ENCODE measurements around the gene SULT1C3. TPM values are rescaled to one million over a fixed set of nuclear protein-coding genes. Genes with fewer than 3 reads are reported as not detected.

The SULT1C3 gene
- total and polyA plus RNA-seq, 2 donors = not detected

- WGBS = 69% methylated on average over 2 of the region's 2 CpGs
- Histone ChIP-seq H3K4me1 (ENCODE audit: insufficient read depth) (no peaks in the 10 kb centered on the region), H3K27ac (ENCODE audit: low read depth) (no peak overlapping the region), H3K4me3 (ENCODE audit: low read depth, low read length) (no peak overlapping the region), H3K36me3 (ENCODE audit: insufficient read depth) (no peaks in the 10 kb centered on the region)
- no peak for DNase-seq (ENCODE audit: extremely low spot score)
These were observed 13.2 kb upstream of the SULT1C3 start for GRCh38 chr2:108226564-108226963.

GRCh38 chr2:108228006-108228405 lies 11.8 kb upstream of the SULT1C3 start:
- no peak overlapping the region for H3K27ac ChIP-seq (ENCODE audit: low read depth)
- 70% methylated on average over 4 of the region's 4 CpGs for WGBS
- no peak for DNase-seq (ENCODE audit: extremely low spot score)
- no peaks in the 10 kb centered on the region for H3K4me1 ChIP-seq (ENCODE audit: insufficient read depth)
- no peak overlapping the region for H3K4me3 ChIP-seq (ENCODE audit: low read depth, low read length)
- H3K36me3 ChIP-seq (ENCODE audit: insufficient read depth) = no peaks in the 10 kb centered on the region

DNA sequence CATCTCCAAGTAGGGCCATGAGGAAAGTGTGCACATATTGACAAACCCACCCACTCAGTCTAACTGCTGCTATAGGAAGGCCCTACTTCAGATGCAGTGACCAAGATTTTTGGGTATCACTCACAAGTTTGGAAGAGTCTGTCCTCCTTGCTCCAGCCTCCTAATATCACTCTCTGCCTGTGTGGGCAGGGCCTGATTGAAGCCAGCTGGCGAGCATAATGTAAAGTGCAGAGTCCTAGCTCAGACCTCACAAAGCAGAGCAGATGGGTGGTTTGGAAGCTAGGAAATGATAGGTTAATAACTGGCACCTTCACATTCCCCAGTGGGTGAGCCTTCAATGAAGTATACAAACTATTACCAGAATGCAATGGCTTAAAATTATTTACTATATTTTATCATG lies 11.2 kb upstream of the SULT1C3 start:
- Histone ChIP-seq H3K4me3 (ENCODE audit: low read depth, low read length) (no peak overlapping the region), H3K36me3 (ENCODE audit: insufficient read depth) (no peaks in the 10 kb centered on the region), H3K4me1 (ENCODE audit: insufficient read depth) (no peaks in the 10 kb centered on the region), H3K27ac (ENCODE audit: low read depth) (no peak overlapping the region)
- 75% methylated on average over 1 of the region's 1 CpG for whole genome bisulfite sequencing
- no peak for DNase-seq (ENCODE audit: extremely low spot score)

- DNase-seq (ENCODE audit: extremely low spot score) = no peak
- Histone ChIP-seq H3K4me1 (ENCODE audit: insufficient read depth) (no peaks in the 10 kb centered on the region), H3K4me3 (ENCODE audit: low read depth, low read length) (no peak overlapping the region), H3K36me3 (ENCODE audit: insufficient read depth) (no peaks in the 10 kb centered on the region), H3K27ac (ENCODE audit: low read depth) (no peak overlapping the region)
- 91% methylated on average over 2 of the region's 2 CpGs for WGBS
These were observed 9.9 kb upstream of the SULT1C3 start for GRCh38 chr2:108229875-108230274.

- WGBS = 89% methylated on average over 4 of the region's 4 CpGs
- Histone ChIP-seq H3K4me1 (ENCODE audit: insufficient read depth) (no peaks in the 10 kb centered on the region), H3K4me3 (ENCODE audit: low read depth, low read length) (no peak overlapping the region), H3K27ac (ENCODE audit: low read depth) (no peak overlapping the region), H3K36me3 (ENCODE audit: insufficient read depth) (no peaks in the 10 kb centered on the region)
- DNase-seq (ENCODE audit: extremely low spot score) = no peak
These were observed 4.2 kb upstream of the SULT1C3 start for GRCh38 chr2:108235577-108235976.

GRCh38 chr2:108236676-108237335 lies 3.0 kb upstream of the SULT1C3 start:
- H3K27ac ChIP-seq (ENCODE audit: low read depth) = no peak overlapping the region
- H3K36me3 ChIP-seq (ENCODE audit: insufficient read depth) = no peaks in the 10 kb centered on the region
- H3K4me1 ChIP-seq (ENCODE audit: insufficient read depth) = no peaks in the 10 kb centered on the region
- H3K4me3 ChIP-seq (ENCODE audit: low read depth, low read length) = no peak overlapping the region
- 84% methylated on average over 6 of the region's 6 CpGs for WGBS
- no peak for DNase-seq (ENCODE audit: extremely low spot score)

DNA sequence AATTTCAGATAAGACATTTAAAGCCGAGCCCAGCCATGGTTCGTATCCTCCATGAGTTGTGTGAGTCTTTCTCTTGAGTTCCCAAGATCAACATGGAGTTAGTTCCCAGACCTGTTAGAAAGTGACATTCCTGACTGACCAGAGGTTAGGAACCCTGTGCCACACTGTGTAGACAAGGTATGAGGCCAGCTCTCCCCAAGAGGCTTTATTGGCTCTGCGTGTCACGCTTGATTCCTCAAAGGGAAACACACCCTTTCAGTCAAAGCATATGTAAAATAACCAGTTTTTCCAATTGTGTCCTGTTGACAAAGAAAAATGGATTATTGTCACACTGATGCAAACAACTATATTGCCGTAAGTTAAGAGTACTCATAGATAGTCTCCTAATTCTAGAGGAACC lies 1.2 kb downstream of the SULT1C3 start:
- no peak overlapping the region for H3K27ac ChIP-seq (ENCODE audit: low read depth)
- DNase-seq (ENCODE audit: extremely low spot score) = no peak
- peaks cover 1% of the 10 kb centered on the region for H3K4me1 ChIP-seq (ENCODE audit: insufficient read depth)
- H3K4me3 ChIP-seq (ENCODE audit: low read depth, low read length) = no peak overlapping the region
- no peaks in the 10 kb centered on the region for H3K36me3 ChIP-seq (ENCODE audit: insufficient read depth)
- 95% methylated on average over 5 of the region's 5 CpGs for WGBS

GRCh38 chr2:108243566-108243965 lies 3.8 kb downstream of the SULT1C3 start:
- Histone ChIP-seq H3K36me3 (ENCODE audit: insufficient read depth) (no peaks in the 10 kb centered on the region), H3K4me3 (ENCODE audit: low read depth, low read length) (no peak overlapping the region), H3K27ac (ENCODE audit: low read depth) (no peak overlapping the region), H3K4me1 (ENCODE audit: insufficient read depth) (peaks cover 1% of the 10 kb centered on the region)
- DNase-seq (ENCODE audit: extremely low spot score) = no peak
- WGBS = 75% methylated on average over 1 of the region's 1 CpG

GRCh38 chr2:108244667-108245414 lies 5.1 kb downstream of the SULT1C3 start:
- Histone ChIP-seq H3K27ac (ENCODE audit: low read depth) (no peak overlapping the region), H3K4me1 (ENCODE audit: insufficient read depth) (peaks cover 1% of the 10 kb centered on the region), H3K4me3 (ENCODE audit: low read depth, low read length) (no peak overlapping the region), H3K36me3 (ENCODE audit: insufficient read depth) (no peaks in the 10 kb centered on the region)
- 86% methylated on average over 2 of the region's 2 CpGs for WGBS
- DNase-seq (ENCODE audit: extremely low spot score) = no peak

DNA sequence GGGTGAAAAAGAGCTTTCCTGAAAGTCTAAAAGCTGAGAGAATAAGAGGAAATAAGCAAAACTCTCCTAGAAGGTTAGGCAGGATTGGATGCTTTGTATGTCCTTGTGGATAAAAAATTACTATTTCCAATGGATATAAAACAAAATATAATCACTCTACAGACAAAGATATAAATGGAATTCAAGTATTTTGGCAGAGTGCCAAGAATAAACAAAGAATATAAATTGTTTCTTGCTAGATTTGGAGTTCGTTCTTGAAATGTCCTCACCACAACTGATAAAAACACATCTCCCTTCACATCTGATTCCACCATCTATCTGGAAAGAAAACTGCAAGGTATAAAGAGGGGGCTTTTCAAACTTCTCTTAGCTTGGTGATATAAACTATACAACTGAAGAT lies 13.3 kb downstream of the SULT1C3 start:
- WGBS = 6% methylated on average over 1 of the region's 1 CpG
- no peak for DNase-seq (ENCODE audit: extremely low spot score)
- H3K4me1 ChIP-seq (ENCODE audit: insufficient read depth) = no peaks in the 10 kb centered on the region
- no peak overlapping the region for H3K4me3 ChIP-seq (ENCODE audit: low read depth, low read length)
- H3K36me3 ChIP-seq (ENCODE audit: insufficient read depth) = no peaks in the 10 kb centered on the region
- no peak overlapping the region for H3K27ac ChIP-seq (ENCODE audit: low read depth)

- no peaks in the 10 kb centered on the region for H3K36me3 ChIP-seq (ENCODE audit: insufficient read depth)
- H3K27ac ChIP-seq (ENCODE audit: low read depth) = no peak overlapping the region
- no peak overlapping the region for H3K4me3 ChIP-seq (ENCODE audit: low read depth, low read length)
- H3K4me1 ChIP-seq (ENCODE audit: insufficient read depth) = no peaks in the 10 kb centered on the region
- WGBS = 64% methylated on average over 3 of the region's 3 CpGs
- no peak for DNase-seq (ENCODE audit: extremely low spot score)
These were observed 18.1 kb downstream of the SULT1C3 start for GRCh38 chr2:108257757-108258331.

DNA sequence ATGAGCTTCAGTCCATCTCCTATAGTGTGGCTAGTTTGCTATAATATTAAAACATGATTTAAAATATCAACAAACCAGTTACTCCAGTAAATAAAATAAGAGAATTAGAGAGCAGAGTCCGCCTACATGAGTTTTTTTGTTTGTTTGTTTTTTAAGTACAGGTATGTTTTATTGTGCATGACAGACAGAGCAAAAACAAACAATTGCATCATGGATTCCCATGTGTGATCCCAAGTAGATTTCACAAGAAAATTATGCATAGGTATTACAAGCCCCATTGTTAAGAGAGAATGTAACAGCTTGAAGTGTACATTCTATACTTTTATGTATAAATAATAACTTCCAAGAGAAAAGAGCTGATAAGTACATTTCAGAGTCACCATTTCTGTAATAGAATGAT lies 21.0 kb downstream of the SULT1C3 start:
- no peaks in the 10 kb centered on the region for H3K36me3 ChIP-seq (ENCODE audit: insufficient read depth)
- DNase-seq (ENCODE audit: extremely low spot score) = no peak
- H3K4me1 ChIP-seq (ENCODE audit: insufficient read depth) = no peaks in the 10 kb centered on the region
- H3K27ac ChIP-seq (ENCODE audit: low read depth) = no peak overlapping the region
- H3K4me3 ChIP-seq (ENCODE audit: low read depth, low read length) = no peak overlapping the region
- 80% methylated on average over 1 of the region's 1 CpG for WGBS

GRCh38 chr2:108262036-108262435 lies 22.3 kb downstream of the SULT1C3 start:
- Histone ChIP-seq H3K4me1 (ENCODE audit: insufficient read depth) (no peaks in the 10 kb centered on the region), H3K4me3 (ENCODE audit: low read depth, low read length) (no peak overlapping the region), H3K27ac (ENCODE audit: low read depth) (no peak overlapping the region), H3K36me3 (ENCODE audit: insufficient read depth) (no peaks in the 10 kb centered on the region)
- no peak for DNase-seq (ENCODE audit: extremely low spot score)
- WGBS = 90% methylated on average over 1 of the region's 1 CpG

DNA sequence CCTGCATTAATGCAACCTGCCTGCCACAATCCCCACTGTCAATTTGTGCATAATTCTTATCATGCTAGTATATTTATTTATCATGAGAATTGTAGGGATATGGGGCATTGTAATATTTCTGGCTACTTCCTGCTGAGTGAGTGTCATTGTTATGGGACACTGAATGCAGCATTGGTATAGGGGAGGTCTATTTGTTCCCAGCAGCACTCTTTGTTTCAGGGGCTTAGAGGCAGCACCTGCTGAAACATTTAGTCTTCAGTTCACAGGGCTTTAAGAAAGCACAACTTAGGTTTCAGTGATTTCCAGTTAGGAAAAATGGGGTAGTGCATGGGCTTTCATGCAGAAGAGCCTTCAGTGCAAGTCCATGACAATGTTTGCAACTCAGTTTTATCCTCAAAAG lies 23.6 kb downstream of the SULT1C3 start:
- Histone ChIP-seq H3K27ac (ENCODE audit: low read depth) (no peak overlapping the region), H3K36me3 (ENCODE audit: insufficient read depth) (no peaks in the 10 kb centered on the region), H3K4me3 (ENCODE audit: low read depth, low read length) (no peak overlapping the region), H3K4me1 (ENCODE audit: insufficient read depth) (no peaks in the 10 kb centered on the region)
- DNase-seq (ENCODE audit: extremely low spot score) = no peak
